ENCODE results near the gene PRSS21.

Gene PRSS21

DNA sequence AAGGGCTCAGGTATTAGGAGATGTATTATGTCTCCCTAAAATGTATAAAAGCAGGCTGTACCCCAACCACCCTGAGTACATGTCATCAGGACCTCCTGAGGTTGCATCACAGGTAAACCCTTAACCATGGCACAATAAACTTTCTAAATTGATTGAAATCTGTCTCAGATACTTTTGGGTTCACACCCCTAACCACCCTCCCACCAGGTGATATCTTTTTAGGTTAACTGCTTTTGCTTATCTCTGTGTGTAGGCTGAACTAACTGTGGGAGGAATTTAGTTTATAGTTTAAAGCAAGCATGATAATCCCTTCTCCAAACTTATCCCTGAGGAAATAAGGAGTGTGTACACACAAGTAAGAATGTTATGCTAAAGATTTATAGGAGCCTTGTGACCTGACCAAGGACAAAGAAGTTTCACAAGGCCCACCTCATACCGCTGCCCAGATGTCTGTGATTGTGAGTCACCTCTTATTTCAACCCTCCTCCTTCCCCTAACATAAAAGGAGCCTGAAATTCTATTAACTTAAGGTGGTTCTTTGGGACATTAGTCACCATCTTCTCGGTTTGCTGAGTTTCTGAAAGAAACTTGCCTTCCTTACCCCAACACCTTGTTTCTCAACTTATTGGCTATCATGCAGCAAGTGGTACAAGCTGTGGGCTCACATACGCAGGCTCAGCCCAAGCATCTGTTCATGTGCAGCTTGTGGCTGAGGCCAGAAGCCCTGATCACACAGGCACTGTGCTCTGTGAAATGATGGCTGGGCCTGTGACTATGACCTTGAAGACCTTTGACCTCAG is 29.7 kb downstream of the PRSS21 start:
- peak; percentile 53 for DNase-seq

DNA sequence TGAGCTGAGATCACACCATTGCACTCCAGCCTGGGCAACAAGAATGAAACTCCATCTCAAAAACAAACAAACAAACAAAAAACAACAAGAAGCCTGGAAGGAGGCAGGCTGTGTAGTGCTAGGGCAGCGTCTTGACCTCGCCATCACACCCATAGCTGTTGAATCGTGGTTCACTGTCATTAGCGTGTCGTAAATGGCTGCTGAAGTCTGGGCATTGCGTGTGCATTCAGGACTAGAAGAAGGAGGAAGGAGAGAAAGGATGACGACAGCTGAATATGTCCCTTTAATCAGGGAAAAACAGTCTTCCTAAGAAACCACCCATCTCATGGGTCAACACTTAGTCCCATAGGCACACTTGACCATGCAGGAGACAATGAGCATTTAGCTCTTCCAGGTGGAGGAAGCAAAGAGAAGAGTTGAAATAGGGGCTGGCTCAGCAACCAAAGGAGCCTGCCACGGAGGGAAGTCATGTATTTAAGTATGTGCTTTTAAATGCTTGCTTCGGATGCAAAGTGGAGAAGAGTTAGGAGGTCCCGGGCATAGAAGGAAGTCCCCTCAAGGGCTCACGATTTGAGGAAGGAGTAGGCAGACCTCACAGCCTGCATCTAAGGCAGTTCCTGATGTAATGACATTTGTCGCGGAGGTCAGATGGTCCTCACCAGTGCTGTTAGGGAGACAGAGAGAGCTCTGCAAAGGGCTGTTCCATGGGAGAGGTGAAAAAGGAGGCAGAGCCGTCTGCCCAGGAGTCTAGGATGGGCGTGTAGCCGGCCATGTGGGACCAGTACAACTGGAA is 32.1 kb downstream of the PRSS21 start:
- DNase-seq: no peak

DNA sequence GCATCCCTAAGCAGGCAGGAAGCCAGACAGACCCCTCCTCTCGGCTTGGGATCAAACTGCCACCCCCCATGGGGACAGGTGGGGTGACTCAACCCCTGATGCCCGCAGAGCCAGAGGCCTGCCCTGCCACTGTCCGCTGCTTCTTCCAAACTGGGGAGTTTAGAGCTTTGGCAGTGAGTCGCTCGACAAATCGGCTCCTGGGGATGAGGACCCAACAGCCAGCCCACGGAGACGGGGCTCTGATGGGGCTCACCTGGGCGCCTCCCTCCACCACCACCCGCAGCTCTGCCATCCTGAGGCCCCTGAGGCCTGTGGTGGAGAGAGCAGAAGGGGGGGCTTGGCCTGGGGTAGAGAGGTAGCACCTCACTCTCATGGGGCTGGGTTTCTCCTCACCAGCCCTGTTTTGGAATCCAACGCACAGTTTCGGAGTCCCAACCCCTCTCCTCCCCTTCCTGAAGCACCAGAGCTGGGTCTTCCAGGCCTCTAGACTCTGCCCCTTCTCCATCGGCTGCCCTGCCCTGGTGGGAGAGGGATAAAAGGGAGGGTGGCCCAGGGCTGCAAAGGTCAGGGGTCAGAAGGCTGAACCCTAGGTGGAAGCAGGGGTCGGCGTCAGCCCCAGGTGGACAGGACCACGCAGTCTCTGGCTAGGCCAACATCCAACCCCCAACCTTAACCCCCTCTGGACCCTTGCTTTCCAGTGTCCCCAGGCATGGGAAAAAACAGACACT is 35.1 kb downstream of the PRSS21 start:
- DNase-seq: no peak

DNA sequence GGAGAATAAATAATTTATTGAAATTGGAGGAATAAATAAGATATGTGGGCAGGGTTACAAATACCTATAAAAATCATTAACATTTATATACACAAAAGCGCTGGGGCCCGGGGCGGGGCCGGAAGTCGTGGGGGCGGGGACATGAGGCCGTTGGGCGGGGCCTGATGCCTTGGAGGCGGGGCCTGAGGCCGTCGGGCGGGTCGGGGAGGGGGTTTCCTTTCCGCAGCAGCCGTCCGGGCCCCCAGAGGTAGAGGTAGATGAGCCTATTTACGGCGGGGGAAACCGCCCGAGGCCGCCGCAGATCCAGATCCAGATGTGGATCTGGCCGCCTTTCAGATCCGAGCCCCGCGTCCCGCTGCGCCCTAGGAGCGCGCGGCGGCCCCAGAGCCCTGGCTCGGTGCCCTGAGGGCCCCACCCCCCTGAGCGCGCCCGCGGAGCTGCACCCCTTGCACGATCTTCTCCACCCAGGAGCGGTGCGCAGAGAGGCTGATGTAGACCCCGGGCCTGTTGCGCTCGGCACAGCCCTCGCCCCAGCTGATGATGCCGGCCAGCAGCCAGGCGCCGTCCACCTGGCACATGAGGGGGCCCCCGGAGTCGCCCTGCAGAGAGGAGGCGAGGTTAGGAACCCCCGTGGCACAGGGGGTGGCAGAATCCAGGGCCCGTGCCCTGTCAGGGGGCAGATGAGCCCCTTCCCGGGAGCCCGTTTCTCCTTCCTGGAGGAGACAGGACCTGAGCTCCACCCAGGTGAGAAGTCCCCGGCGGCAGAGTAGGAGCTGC is 35.9 kb downstream of the PRSS21 start:
- no peak for DNase-seq

DNA sequence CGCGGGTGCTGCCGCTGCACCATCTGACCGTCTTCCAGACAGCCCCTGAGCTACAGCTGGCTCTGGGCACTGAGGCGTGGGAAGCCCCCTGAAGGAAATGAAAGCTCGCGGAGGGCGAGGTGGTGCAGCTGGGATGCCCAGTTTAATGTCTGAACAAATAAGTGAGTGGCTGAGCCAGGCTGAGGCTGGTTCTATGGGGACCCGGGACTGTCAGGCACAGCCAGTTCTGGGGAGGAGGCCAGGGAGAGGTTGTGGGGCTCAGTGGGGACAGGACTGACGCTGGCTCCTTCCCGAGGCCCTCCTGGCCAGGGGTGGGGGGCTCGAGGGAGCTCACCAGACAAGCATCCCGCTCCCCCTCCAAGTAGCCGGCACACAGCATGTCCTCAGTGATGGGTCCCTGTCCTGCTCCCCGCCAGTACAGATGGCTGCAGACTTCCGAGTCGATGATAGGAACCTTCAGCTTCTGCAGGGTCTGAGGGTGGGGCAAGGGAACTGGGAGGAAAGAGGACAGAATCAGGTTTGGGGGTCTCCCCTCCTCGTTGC is 36.6 kb downstream of the PRSS21 start:
- peak; percentile 48 for DNase-seq

DNA sequence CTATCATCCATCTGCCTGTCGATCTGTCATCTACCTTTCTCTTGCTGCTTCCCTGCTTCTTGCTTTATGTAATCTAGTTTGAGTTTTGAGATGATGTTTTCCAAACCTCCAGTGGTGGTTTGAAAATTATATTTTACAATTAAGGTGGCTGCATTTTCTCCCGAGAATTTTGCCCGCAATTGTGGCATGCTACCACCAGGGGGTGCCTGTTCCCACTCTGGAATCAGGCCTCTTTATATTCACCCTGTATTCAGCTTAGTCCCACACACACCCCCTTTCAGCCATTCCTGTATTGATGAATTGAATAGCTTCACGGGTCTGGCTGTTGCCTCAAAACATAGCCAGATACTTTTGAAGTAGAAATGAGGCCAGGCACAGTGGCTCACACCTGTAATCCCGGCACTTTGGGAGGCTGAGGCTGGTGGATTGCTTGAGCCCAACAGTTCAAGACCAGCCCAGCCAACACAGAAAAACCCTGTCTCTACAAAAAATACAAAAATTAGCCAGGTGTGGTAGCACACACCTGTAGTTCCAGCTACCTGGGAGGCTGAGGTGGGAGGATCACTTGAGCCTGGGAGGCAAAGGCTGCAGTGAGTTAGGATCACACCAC is 37.8 kb downstream of the PRSS21 start:
- peak; percentile 69 for DNase-seq

DNA sequence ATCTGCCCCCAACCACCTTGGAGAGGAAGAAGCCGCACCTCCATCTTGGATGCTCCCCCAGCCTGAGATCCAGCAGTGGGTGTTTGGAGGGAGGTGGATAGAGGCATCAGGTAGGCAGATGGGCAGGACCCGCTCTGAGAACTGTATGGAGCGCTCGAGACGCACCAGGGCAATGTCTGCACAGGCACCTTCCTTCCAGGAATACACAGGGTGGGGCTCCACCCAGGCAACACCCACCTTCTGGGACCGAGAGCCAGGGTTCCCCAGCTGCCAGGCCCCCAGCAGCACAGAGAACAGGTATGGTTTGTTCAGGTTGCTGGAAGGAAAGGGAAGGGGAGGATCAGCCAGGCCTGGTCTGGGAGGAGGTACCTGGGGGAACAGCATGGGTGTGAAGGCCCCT is 38.5 kb downstream of the PRSS21 start:
- no peak for DNase-seq

DNA sequence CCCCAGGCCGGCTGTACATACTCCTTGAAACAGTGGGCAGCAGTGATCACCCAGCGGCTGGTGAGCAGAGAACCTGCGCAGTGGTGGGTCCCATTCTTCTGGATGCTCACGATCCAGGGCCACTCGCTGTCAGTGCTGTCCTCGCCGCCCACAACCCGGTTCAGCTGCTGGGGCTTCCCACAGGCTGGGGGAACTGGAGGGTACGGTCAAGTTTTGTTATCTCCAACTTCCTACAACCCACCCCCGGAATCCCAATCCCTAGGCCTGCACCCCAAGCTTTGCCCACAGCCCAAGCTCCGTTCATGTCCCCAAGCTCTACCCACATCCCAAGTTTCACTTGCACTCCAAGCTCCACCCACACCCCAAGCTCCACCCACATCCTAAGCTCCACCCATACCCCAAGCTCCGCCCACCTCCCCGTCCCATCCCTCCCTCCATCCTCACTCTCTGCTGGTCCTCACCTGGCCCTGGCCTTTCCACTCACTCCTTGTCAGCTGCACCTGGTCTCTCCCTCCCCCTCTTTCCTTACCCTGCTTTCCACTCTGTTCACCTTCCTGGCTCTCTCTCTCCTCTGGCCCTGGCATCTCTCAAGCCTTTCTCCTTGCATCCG is 39.1 kb downstream of the PRSS21 start:
- DNase-seq: peak; percentile 62

DNA sequence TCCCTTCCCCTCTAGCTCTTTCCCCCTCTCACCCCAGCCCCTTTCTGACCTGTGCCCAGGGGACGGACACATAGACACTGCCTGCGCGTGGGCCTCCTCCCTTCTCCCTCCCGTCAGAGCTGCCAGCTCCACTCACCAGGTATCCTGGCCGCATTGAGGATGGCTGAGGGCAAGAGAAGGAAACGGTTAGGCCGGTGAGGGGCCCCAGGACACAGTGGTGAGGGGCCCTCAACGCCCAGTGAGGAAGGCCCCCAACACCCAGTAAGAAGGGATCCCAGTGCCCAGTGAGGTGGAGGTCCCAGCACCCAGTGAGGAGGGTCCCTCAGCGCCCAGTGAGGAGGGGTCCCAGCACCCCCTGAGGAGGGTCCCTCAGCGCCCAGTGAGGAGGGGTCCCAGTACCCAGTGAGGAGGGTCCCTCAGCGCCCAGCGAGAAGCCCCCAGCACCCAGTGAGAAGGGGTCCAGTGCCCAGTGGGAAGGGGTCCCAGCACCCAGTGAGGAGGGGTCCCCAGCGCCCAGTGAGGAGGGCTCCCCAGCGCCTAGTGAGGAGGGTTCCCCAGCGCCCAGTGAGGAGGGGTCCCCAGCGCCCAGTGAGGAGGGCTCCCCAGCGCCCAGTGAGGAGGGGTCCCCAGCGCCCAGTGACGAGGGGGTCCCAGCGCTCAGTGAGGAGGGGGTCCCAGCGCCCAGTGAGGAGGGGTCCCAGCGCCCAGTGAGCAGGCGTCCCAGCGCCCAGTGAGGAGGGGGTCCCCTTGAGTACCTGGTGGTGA is 39.8 kb downstream of the PRSS21 start:
- DNase-seq: no peak

DNA sequence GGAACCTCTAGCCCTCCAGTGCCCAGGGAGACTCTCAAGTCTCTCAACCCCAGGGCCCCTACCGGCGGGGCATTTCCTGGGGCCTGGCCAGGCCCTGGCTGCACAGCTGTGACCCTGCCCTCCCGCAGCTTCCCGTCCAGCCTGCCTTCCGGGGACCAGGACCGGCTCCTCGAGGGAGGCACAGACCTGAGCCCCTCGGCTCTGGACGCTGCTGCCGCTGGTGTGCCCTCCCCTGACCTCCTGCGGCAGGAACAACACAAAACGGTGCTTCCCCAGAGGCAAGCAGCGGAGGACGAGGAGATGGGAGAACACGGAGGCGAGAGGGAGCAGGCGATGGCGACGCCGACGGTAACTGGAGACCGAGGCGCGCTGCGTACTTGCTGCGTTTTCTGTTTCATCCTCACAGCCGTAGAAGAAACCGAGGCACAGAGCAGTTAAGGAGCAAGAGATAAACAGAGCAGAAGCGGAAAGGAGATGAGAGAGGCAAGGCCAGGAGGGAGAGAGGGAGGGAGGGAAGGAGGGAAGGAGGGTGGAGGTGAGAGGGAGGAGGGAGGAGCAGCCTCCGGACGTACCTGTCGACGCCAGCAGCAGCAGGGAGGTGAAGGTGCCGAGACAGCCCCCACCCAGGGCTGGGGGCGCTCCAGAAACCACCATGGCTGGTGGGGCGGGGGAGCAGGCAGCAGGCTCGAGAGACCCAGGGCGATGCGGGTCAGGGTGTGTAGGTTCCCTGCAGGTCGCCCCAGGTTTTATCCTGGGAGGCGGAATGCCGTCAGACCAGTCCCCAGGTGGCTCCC is 40.6 kb downstream of the PRSS21 start, which contains the start of gene PRSS22:
Gene PRSS22 (minus strand): TSS at position 720 of the 794 bp plus-strand sequence. CDS start 66 bp downstream, at position 654.
- DNase-seq: peak; percentile 56

DNA sequence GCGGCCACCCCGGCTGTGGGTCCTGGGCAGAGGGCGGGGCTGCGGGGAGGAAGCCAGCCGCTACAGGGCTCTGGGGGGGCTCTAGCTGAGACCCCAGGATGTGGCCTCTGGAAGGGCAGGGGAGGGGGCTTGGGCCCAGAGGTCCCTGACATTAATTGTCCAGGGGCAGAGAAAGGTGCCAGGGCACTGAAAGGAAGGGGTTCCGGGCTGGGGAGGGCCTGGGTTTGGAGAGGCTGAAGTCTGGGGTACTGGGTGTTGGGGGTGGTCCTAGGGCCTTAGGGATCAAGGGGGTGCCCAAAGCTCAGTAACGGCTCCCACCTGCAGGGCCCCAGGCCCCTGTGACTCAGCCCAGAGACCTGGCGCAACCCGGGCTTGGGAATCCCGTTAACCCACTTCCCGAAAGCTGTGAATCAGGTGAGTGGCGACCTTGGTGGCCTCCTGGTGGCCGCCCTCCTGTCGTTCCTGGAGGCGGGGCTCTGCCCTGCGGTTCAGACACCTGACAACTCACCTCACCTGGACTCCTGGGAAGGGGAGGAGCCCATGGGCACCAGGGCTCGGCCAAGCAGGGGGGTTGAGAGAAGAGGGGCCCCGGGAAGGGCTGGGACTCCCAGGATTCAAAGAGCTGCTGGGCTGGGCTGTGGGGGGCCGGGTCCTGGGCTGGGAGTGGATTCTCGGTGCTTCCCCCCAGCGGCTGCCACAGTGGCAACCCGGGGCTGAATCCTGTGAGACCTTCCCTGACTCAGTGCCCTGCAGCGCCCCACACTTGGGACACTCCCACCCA is 41.4 kb downstream of the PRSS21 start:
- peak; percentile 53 for DNase-seq

DNA sequence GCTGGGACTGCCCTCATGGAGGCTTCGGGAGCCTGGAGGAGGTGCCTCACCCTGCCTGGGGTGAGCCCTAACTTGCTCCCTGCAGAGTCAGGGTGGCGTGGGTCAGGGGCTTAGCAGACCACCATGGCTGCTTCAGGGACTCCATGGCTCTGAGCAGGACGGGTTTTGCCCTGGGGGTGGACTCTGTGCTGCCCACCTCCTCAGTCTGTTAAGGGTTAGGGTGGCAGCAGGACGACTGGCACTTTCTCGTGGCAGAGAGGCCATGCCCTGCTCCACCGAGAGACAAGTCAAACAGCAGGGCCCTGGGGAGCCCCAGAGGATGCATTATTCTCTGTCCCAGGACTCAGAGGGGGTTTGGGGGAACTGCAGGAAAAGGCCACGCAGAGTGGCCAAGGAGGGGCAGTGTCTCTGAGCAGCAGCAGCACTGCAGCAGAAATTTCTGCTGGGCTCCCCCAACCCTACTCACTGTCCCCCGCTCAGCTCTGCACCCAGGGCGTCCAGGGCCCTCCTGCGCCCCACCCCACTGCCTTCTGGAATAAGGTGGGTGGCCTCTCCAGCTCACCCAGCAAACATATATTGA is 42.7 kb downstream of the PRSS21 start:
- DNase-seq: peak; percentile 46

DNA sequence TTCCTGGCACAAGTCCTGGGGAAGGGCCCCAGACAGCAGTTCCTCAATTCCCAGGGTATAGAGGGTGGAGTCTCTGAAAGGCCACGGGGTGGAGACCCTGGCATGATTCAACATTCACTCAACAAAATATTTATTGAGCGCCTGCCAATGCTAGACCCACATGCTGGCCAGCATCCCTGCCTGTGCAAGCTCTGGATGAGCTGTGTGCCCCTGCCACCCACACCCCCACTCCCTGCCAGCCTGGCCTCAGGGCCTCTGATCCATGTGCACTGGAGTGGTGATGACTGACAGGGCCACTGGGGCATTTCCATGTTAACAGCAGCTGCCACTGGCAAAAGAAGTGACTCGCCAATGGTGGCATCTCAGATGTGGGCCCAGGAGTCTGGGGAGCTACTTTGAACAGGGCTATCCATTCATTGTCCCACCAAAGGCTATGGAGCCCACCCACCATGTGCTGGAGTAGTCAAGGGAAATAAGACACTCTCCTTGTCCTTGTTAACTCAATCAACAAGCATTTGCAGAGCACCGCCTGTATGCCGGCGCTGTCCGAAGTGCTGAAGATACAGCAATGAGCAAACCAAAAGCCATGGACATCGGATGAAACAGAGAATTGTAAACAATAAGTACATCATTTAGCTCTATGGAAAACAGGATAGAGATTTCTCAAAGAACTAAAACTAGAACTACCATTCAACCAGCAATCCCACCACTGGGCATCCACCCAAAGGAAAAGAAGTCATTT is 44.0 kb downstream of the PRSS21 start:
- peak; percentile 51 for DNase-seq

DNA sequence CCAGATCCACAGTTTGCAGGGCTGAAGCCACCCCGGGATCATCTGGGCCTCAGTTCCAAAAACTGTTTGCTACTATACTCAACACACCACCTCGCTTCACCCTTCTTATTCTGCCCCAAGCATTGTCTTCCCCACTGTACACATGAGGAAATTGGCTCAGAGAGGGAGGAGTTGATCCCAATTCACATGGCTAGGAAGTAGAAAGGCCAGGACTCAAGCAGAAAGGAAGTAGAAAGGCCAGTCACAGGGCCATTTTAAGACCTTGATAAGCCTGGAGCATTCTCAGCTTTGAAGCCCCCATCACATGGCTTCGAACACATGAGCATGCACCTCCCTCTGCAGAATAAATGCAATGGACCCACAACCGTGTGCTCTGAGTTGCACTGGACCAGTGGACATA is 48.6 kb downstream of the PRSS21 start:
- no peak for DNase-seq

DNA sequence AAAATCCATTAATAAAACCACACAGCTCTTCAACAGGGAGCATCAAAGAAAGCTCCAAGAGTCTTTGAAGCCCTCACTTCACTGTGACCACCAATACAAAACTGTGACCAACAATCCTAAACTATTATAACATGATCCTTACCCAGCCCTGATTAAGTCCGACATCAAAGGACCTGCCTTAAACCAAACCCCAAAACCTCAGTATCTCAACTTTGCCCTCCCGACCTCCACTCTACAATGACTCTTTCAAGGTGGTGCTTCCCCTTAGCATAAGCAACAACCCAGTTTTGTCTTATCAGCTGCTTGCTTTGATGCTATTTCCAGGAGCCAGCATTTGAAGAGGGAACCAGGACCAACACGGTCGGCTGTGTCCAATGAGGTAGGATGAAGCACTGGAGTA is 49.4 kb downstream of the PRSS21 start:
- DNase-seq: no peak

DNA sequence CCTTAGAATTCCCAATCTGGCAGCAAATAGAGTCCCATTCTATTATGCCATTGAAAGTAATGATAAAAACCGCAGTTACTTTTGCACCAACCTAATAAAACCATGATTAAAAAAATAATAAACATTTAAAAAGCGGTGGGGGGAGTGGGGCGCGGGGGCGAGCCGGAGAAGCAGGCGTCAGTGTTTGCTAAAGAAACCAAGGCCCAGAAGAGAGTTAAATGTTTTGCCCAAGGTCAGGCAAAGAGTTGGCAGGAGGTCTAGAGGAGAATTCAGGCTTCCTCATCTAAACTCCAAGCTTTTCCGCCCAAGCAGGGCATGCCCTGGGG is 50.6 kb downstream of the PRSS21 start:
- DNase-seq: no peak

DNA sequence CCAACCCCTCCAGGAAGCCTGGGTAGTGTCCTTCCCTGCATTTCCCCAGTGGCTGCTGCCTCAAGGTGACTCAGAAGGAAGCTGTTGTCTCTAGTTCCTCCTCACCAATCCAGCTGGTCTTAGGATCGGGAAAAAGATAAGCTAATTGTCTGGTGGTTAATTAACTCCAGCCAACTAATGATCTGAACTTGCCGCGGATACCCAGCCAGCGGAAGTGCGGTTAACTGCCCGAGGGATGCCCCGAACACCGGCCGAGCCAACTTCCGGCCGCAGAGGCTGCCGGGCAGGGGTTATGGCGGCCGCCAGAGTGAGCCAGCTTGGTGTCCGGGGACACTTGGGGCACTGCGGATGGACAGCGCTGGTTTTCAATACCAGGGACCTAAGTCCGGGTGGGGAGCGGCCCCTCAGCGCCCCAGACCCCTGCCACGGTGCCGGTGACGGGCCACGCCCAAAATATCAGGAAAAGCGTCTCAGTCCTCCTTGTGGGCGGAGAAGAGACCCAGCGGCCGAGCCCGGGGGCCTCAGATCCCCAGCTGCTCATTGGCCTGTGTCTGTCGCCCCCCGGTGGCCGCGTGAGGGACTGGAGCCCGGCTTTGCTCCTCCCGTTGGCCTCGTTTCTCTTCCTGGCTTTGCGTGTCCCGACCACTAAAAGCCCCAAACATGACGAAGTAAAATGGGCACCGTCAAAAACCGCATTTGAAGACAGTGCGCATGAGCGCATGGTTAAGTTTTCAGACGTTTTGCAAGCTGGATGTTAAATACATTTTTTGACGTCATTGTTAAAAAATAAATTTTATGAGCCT is 51.2 kb downstream of the PRSS21 start:
- DNase-seq: peak; percentile 98
